Liver (tissue), 5 donors: ENCODE data around the gene ZMYM1. TPM values are rescaled to one million over a fixed set of nuclear protein-coding genes. Genes with fewer than 3 reads are reported as not detected.

Source experiments
- EGR1 ChIP-seq, 2 donors: IDR thresholded peaks; 2 replicates each; pipeline ENCODE4 v1.6.1; 2016 to 2018; ENCODE audit warnings: antibody characterized with exemption in 2 of 2, low read depth in 2 of 2
- GABPA ChIP-seq, 2 donors: IDR thresholded peaks in 1 of 2; conservative IDR thresholded peaks in 1 of 2; 2 replicates each; pipeline ENCODE4 v1.6.1; 2016; ENCODE audit warnings: antibody characterized with exemption in 2 of 2, mild to moderate bottlenecking in 1 of 2, moderate library complexity in 1 of 2
- REST ChIP-seq: IDR thresholded peaks from 2 replicates; pipeline ENCODE4 v1.6.1; 2016; ENCODE audit warnings: antibody characterized with exemption, mild to moderate bottlenecking
- TAF1 ChIP-seq: conservative IDR thresholded peaks from 2 replicates; pipeline ENCODE4 v1.6.1; 2016; ENCODE audit warnings: antibody characterized with exemption, mild to moderate bottlenecking
- ZBTB33 ChIP-seq: IDR thresholded peaks from 2 replicates; pipeline ENCODE4 v1.6.1; 2016; ENCODE audit warnings: antibody characterized with exemption
- polyA plus RNA-seq, 2 donors: library from polyadenylated mRNA; stranded (reverse) in 1 of 2; unstranded in 1 of 2; fragments of 200-250 nt in 1 of 2; fragments of >200 nt in 1 of 2; fragmentation: Nextera tagmentation in 1 of 2; extraction: Ambion mirVana in 1 of 2; gene quantifications; one replicate each; pipeline versions ENCODE4 v1.2.1 to v1.2.3, GENCODE V29; 2013 to 2015
- total RNA-seq, 2 donors: library from RNA; depleted of rRNA; stranded (reverse); fragments of >200 nt; gene quantifications; one replicate each; pipeline ENCODE4 v1.2.3, GENCODE V29; 2014
- donor health status: healthy.
- donor health status: healthy.
- donor health status: healthy.

The ZMYM1 gene
- total and polyA plus RNA-seq, 4 donors = 2.0 to 10.8 (median 5.7) TPM

- TF ChIP-seq REST = no peak
- no peak for TF ChIP-seq GABPA (IDR thresholded peaks at IDR 0.05 in 1 of 2, conservative IDR thresholded peaks at IDR 0.05 in 1 of 2)
- TF ChIP-seq TAF1 = no peak
- TF ChIP-seq EGR1 (IDR thresholded peaks at IDR 0.05; ENCODE audit: low read depth in 2 of 2) = no peak
- TF ChIP-seq ZBTB33 = no peak
These were observed 85.7 kb downstream of the ZMYM1 start (continued) for GRCh38 chr1:35164893-35165292.

Other genes with a start within 250 kb of the ZMYM1 start
- gene SMIM12, start 219.6 kb upstream of the ZMYM1 start, total RNA-seq = 10 to 100 TPM; 11.9 to 37.7 TPM
- gene SMIM12, start 219.6 kb upstream of the ZMYM1 start, polyA plus RNA-seq = 10 to 100 TPM; 53.3 to 60.8 TPM
- under 1 TPM; 0.05 to 0.08 TPM for gene DLGAP3, start 149.7 kb upstream of the ZMYM1 start, total RNA-seq
- under 1 TPM; 0.08 to 0.19 TPM for gene DLGAP3, start 149.7 kb upstream of the ZMYM1 start, polyA plus RNA-seq
- 10 to 100 TPM; 13.4 to 15.1 TPM for gene TMEM35B, start 94.0 kb upstream of the ZMYM1 start, total RNA-seq
- 10 to 100 TPM; 25.5 to 31.7 TPM for gene TMEM35B, start 94.0 kb upstream of the ZMYM1 start, polyA plus RNA-seq
- gene ZMYM6, start 47.4 kb upstream of the ZMYM1 start, total RNA-seq = 10 to 100 TPM; 10.3 to 12.0 TPM
- gene ZMYM6, start 47.4 kb upstream of the ZMYM1 start, polyA plus RNA-seq = 1 to 10 TPM; 3.2 to 4.8 TPM
- 100 to 1,000 TPM in 1 of 2 donors, 10 to 100 TPM in 1; 81.2 to 173 TPM for gene SFPQ, start 113.8 kb downstream of the ZMYM1 start, total RNA-seq
- gene SFPQ, start 113.8 kb downstream of the ZMYM1 start, polyA plus RNA-seq = 10 to 100 TPM; 29.7 to 51.3 TPM
- gene ZMYM4, start 189.3 kb downstream of the ZMYM1 start, total RNA-seq = 10 to 100 TPM; 12.9 to 16.8 TPM
- gene ZMYM4, start 189.3 kb downstream of the ZMYM1 start, polyA plus RNA-seq = 1 to 10 TPM; 5.3 to 8.1 TPM